ENCODE results near the gene ACVR1B.

Gene ACVR1B

DNA sequence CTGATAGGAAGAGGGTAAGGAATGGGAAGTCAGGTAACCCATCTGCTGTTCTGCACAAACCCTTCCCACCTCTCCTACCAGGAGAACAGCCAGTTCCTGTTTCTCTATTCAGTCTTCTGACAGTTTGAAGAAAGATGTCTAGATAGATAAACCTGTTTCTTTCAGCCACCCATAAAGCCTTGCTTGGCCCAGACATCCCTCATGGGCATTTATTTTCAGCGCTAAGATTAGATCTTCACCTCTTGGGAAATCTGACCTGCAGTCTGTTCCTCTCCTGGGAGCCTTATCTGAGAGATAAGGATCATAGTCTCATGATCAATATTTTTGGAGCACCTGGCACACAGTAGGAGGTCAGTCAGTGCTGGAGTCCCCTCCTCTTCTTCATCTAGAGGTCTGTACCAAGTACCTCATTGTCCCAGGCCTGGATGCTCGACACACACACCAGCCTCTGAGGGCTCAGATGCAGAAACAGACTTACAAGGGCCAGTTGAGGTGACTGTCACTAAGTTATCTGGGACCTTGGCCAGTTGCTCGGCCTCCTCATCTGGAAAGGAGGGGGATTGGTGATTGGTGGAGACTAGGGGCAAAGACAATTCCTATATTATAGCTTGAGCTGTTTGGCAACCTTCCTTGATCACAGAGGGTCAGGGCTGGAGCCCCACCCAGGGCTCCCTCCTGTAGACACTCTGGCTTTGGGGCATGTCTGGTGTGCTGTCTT, 26.0 kb upstream of the ACVR1B start:
- no peaks in the 10 kb centered on the region for H3K4me1 ChIP-seq (ENCODE audit: insufficient read depth, low read length)
- H3K4me2 ChIP-seq (ENCODE audit: insufficient read depth, low read length), result no peak overlapping the region
- DNase-seq (no peak), ATAC-seq (ENCODE audit: insufficient read depth, low read depth) (no peak)
- no peak overlapping the region for H3K9ac ChIP-seq (ENCODE audit: low read depth, low read length)
- TF ChIP-seq, protein P1, sequence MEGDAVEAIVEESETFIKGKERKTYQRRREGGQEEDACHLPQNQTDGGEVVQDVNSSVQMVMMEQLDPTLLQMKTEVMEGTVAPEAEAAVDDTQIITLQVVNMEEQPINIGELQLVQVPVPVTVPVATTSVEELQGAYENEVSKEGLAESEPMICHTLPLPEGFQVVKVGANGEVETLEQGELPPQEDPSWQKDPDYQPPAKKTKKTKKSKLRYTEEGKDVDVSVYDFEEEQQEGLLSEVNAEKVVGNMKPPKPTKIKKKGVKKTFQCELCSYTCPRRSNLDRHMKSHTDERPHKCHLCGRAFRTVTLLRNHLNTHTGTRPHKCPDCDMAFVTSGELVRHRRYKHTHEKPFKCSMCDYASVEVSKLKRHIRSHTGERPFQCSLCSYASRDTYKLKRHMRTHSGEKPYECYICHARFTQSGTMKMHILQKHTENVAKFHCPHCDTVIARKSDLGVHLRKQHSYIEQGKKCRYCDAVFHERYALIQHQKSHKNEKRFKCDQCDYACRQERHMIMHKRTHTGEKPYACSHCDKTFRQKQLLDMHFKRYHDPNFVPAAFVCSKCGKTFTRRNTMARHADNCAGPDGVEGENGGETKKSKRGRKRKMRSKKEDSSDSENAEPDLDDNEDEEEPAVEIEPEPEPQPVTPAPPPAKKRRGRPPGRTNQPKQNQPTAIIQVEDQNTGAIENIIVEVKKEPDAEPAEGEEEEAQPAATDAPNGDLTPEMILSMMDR (IDR thresholded peaks at IDR 0.05; ENCODE audit: borderline replicate concordance, extremely low read depth, low read length, poor library complexity, severe bottlenecking), result no peak
- TF ChIP-seq EZH2 (IDR thresholded peaks at IDR 0.05; ENCODE audit: borderline replicate concordance, low read depth, low read length, severe bottlenecking), result no peak
- no peaks in the 10 kb centered on the region for H3K79me2 ChIP-seq (ENCODE audit: insufficient read depth, low read length)
- H3K27me3 ChIP-seq (ENCODE audit: insufficient read depth, low read length, poor library complexity), result no peaks in the 10 kb centered on the region
- H3K27ac ChIP-seq (ENCODE audit: low read length), result no peak overlapping the region
- H4K20me1 ChIP-seq (ENCODE audit: insufficient read depth, low read length), result no peaks in the 10 kb centered on the region
- no peak overlapping the region for H2AFZ ChIP-seq (ENCODE audit: low read depth, low read length)
- no peaks in the 10 kb centered on the region for H3K36me3 ChIP-seq (ENCODE audit: insufficient read depth, low read length)
- no peaks in the 10 kb centered on the region for H3K9me3 ChIP-seq (ENCODE audit: insufficient read depth, low read length, severe bottlenecking)
- no peak overlapping the region for H3K4me3 ChIP-seq (ENCODE audit: low read depth in 1 of 2, low read length in 2 of 2)

DNA sequence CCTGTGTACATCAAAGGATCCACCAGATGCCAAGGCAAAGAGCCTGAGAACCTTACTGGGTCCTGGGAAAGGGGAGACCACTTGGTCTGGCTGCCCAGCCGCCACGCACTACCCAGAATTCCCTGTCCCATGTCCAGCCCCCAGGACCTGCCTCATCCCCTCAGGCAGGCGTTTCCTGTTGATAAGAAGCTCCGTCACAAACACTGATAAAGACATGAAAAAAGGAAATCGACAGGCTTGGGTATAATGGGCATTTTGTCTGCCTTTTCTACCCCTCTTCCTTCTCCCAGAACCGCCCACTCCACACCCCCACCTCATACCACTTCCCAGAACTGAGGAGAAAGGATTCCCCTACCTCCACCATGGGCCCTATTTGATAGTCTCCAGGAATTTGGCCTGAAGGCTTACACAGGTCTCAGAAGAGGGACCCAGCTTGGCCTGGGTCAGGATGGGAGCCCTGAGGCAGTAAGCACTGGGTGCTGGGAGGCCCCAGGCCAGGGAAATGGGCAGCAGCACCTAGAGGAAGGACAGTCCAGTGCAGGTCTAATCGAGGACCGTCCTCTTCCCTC, 25.4 kb upstream of the ACVR1B start:
- no peak for DNase-seq

DNA sequence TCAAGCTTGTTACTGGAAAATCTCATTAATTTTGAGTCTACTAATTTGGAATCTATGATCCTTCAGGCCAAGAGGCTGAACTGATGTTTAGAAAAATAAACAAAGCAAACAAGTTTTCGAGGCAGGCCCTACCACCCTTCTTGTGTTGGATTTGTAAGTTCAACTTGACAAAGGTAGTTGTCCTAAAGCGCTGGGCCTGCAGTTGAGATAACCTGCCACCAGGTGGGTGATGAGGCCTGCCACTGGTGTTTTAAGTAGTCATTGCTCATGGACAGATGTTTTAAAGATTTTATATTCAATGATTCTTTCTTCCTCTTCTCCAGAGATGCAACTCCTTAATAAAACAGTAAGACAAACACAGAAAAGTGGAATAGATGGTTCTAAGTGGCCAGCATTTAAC, 24.8 kb upstream of the ACVR1B start:
- Histone ChIP-seq H2AFZ (ENCODE audit: low read depth, low read length) (no peak overlapping the region), H3K79me2 (ENCODE audit: insufficient read depth, low read length) (no peaks in the 10 kb centered on the region), H3K4me1 (ENCODE audit: insufficient read depth, low read length) (no peaks in the 10 kb centered on the region), H3K27me3 (ENCODE audit: insufficient read depth, low read length, poor library complexity) (no peaks in the 10 kb centered on the region), H3K9me3 (ENCODE audit: insufficient read depth, low read length, severe bottlenecking) (no peaks in the 10 kb centered on the region), H3K4me3 (ENCODE audit: low read depth in 1 of 2, low read length in 2 of 2) (no peak overlapping the region), H3K27ac (ENCODE audit: low read length) (no peak overlapping the region), H3K4me2 (ENCODE audit: insufficient read depth, low read length) (no peak overlapping the region), H3K9ac (ENCODE audit: low read depth, low read length) (no peak overlapping the region), H4K20me1 (ENCODE audit: insufficient read depth, low read length) (no peaks in the 10 kb centered on the region), H3K36me3 (ENCODE audit: insufficient read depth, low read length) (no peaks in the 10 kb centered on the region)
- DNase-seq (peak; percentile 13), ATAC-seq (ENCODE audit: insufficient read depth, low read depth) (no peak)
- TF ChIP-seq EZH2 (IDR thresholded peaks at IDR 0.05; ENCODE audit: borderline replicate concordance, low read depth, low read length, severe bottlenecking), result no peak
- TF ChIP-seq, protein P1 (IDR thresholded peaks at IDR 0.05; ENCODE audit: borderline replicate concordance, extremely low read depth, low read length, poor library complexity, severe bottlenecking), result peak; percentile 53

More for the DNA sequence above, 25.4 kb upstream of the ACVR1B start:
- H3K4me1 ChIP-seq (ENCODE audit: insufficient read depth, low read length), result no peaks in the 10 kb centered on the region
- no peaks in the 10 kb centered on the region for H3K79me2 ChIP-seq (ENCODE audit: insufficient read depth, low read length)
- no peaks in the 10 kb centered on the region for H4K20me1 ChIP-seq (ENCODE audit: insufficient read depth, low read length)
- no peaks in the 10 kb centered on the region for H3K27me3 ChIP-seq (ENCODE audit: insufficient read depth, low read length, poor library complexity)
- H2AFZ ChIP-seq (ENCODE audit: low read depth, low read length), result no peak overlapping the region
- no peaks in the 10 kb centered on the region for H3K9me3 ChIP-seq (ENCODE audit: insufficient read depth, low read length, severe bottlenecking)
- no peak overlapping the region for H3K4me3 ChIP-seq (ENCODE audit: low read depth in 1 of 2, low read length in 2 of 2)
- no peaks in the 10 kb centered on the region for H3K36me3 ChIP-seq (ENCODE audit: insufficient read depth, low read length)
- H3K27ac ChIP-seq (ENCODE audit: low read length), result no peak overlapping the region
- H3K4me2 ChIP-seq (ENCODE audit: insufficient read depth, low read length), result no peak overlapping the region
- no peak for ATAC-seq (ENCODE audit: insufficient read depth, low read depth)
- H3K9ac ChIP-seq (ENCODE audit: low read depth, low read length), result no peak overlapping the region
- TF ChIP-seq, protein P1 (IDR thresholded peaks at IDR 0.05; ENCODE audit: borderline replicate concordance, extremely low read depth, low read length, poor library complexity, severe bottlenecking), result no peak
- TF ChIP-seq EZH2 (IDR thresholded peaks at IDR 0.05; ENCODE audit: borderline replicate concordance, low read depth, low read length, severe bottlenecking), result no peak

Measured in DND-41 (cell line).